Spleen (tissue), 11 donors: ENCODE data around the gene ADAMTS17. TPM values are rescaled to one million over a fixed set of nuclear protein-coding genes. Genes with fewer than 3 reads are reported as not detected.

Experiments
- DNase-seq: peaks from one replicate; pipeline ENCODE4 v3.0.0-alpha.2; 2020
- H3K27ac ChIP-seq, 8 donors: fragments of 200-600 bp; sonication (generic) in 7 of 8; 1 replicate in 4 of 8; 2 replicates in 4 of 8; pipeline versions ENCODE4 v1.5.0 to v1.8.0; 2016 to 2021; ENCODE audit warnings: inconsistent platforms in 4 of 8, mild to moderate bottlenecking in 4 of 8, moderate library complexity in 1 of 8
- H3K27me3 ChIP-seq, 7 donors: fragments of 200-600 bp; sonication (generic) in 6 of 7; replicated peaks in 1 of 7; 1 replicate in 4 of 7; 2 replicates in 3 of 7; pipeline versions ENCODE4 v1.5.0 to v1.8.0; 2016 to 2021; ENCODE audit warnings: inconsistent platforms in 3 of 7, mild to moderate bottlenecking in 1 of 7
- H3K36me3 ChIP-seq, 6 donors: fragments of 200-600 bp; sonication (generic) in 5 of 6; 1 replicate in 4 of 6; 2 replicates in 2 of 6; pipeline versions ENCODE4 v1.5.0 to v1.8.0; 2016 to 2021; ENCODE audit warnings: inconsistent platforms in 2 of 6
- H3K4me1 ChIP-seq, 6 donors: fragments of 200-600 bp; sonication (generic) in 5 of 6; 1 replicate in 3 of 6; 2 replicates in 3 of 6; pipeline versions ENCODE4 v1.5.0 to v1.8.0; 2016 to 2021; ENCODE audit warnings: inconsistent platforms in 3 of 6
- H3K4me3 ChIP-seq, 8 donors: fragments of 200-600 bp; sonication (generic) in 7 of 8; 1 replicate in 4 of 8; 2 replicates in 4 of 8; pipeline versions ENCODE4 v1.5.0 to v1.8.0; 2016 to 2021; ENCODE audit warnings: inconsistent platforms in 4 of 8, mild to moderate bottlenecking in 4 of 8, moderate library complexity in 2 of 8
- H3K9me3 ChIP-seq, 8 donors: fragments of 200-600 bp; sonication (generic) in 7 of 8; 1 replicate in 4 of 8; 2 replicates in 4 of 8; pipeline versions ENCODE4 v1.5.0 to v1.8.0; 2016 to 2021; ENCODE audit warnings: inconsistent platforms in 4 of 8
- CTCF ChIP-seq, 11 experiments: fragments of 200-600 bp in 7 of 11; fragments of 450-650 bp in 4 of 11; sonication (generic) in 4 of 11; IDR thresholded peaks in 8 of 11; conservative IDR thresholded peaks in 3 of 11; 1 replicate in 7 of 11; 2 replicates in 4 of 11; pipeline versions ENCODE4 v1.4.0 to v1.8.0; 2016 to 2021; ENCODE audit warnings: antibody characterized with exemption in 11 of 11, inconsistent platforms in 4 of 11, mild to moderate bottlenecking in 1 of 11
- POLR2A ChIP-seq, 3 donors: fragments of 450-650 bp; IDR thresholded peaks; one replicate each; pipeline ENCODE4 v1.5.1; 2017; ENCODE audit warnings: antibody characterized with exemption in 3 of 3, mild to moderate bottlenecking in 1 of 3
- POLR2AphosphoS5 ChIP-seq, 3 donors: sonication (generic); formaldehyde crosslinking; IDR thresholded peaks; one replicate each; pipeline ENCODE4 v1.5.1; 2017; ENCODE audit warnings: antibody characterized with exemption in 3 of 3
- WGBS, 5 donors: extraction: QIAGEN DNeasy Blood & Tissue Kit in 3 of 5; methylation state at CpG; one replicate each; pipeline versions ENCODE4 v1.1.5 to v1.1.7; 2013 to 2018; 5-methylcytosine and 5-hydroxymethylcytosine counted together
- intact Hi-C: fragments of 100-400 bp; cut with DNase I; formaldehyde crosslinking; loops from one replicate; pipeline ENCODE4 v1.15.0; 2023; ENCODE audit warnings: low total_unique reads
- polyA plus RNA-seq, 3 donors: library from polyadenylated mRNA; stranded (reverse); fragments of 200-250 nt; gene quantifications; one replicate each; pipeline ENCODE4 v1.2.1, GENCODE V29; 2013
- total RNA-seq, 7 donors: library from RNA; depleted of rRNA in 3 of 7; stranded (reverse); fragments of >200 nt in 3 of 7; fragmentation: NEBNext Ultra II Directional in 4 of 7; extraction: Animal tissue kit (Norgen Biotek cat#: 25700) in 4 of 7; gene quantifications; one replicate each; pipeline versions ENCODE4 v1.1.0 to v1.2.1, GENCODE V29; 2016 to 2021
- donor health status: healthy with polysubstance abuse.
- donor health status: DM: no; HTN: no; CAD: no; lungs with moderate emphysema.
- donor health status: DM: no; HTN: no; CAD: no.
- donor health status: Bipolar disorder and iron deficiency.
- donor health status: healthy.
- donor health status: DM: no; HTN: no; CAD: no.
- donor health status: DM: yes; HTN: yes; CAD: no.

Gene ADAMTS17
- total and polyA plus RNA-seq, 10 donors: 0.21 to 13.2 (median 5.8) TPM

GRCh38 chr15:100125401-100126191 lies 216.2 kb downstream of the ADAMTS17 start:
- no peak for DNase-seq
- Histone ChIP-seq H3K27ac (peak overlapping the region in 4 of 8 donors; percentile 13 to 63 (median 42)), H3K27me3 (no peaks in the 10 kb centered on the region), H3K4me3 (no peak overlapping the region), H3K9me3 (peaks cover 7 to 32% (median 30%) of the 10 kb centered on the region in 8 donors), H3K4me1 (no peaks in the 10 kb centered on the region), H3K36me3 (peaks cover 0 to 4% (median 0%) of the 10 kb centered on the region in 6 donors)
- intact Hi-C loops: no loop called here
- peak in 2 of 3 donors; percentile 45 to 62 for TF ChIP-seq POLR2AphosphoS5 (IDR thresholded peaks at IDR 0.05)
- TF ChIP-seq CTCF (IDR thresholded peaks at IDR 0.05 in 8 of 11, conservative IDR thresholded peaks at IDR 0.05 in 3 of 11): no peak
- TF ChIP-seq POLR2A (IDR thresholded peaks at IDR 0.05): no peak
- 67 to 81% (median 76%) methylated on average over 19 of the region's 19 CpGs for WGBS, 5 donors

- H3K27ac ChIP-seq: peak overlapping the region in 2 of 8 donors; percentile 15 to 46
- peaks cover 7 to 39% (median 36%) of the 10 kb centered on the region in 8 donors for H3K9me3 ChIP-seq
- DNase-seq: no peak
- H3K36me3 ChIP-seq: peaks cover 0 to 4% (median 0%) of the 10 kb centered on the region in 6 donors
- intact Hi-C loops: no loop called here
- no peak overlapping the region for H3K4me3 ChIP-seq
- no peaks in the 10 kb centered on the region for H3K4me1 ChIP-seq
- WGBS, 5 donors: 88 to 95% (median 89%) methylated on average over 5 of the region's 5 CpGs
- no peak for TF ChIP-seq POLR2AphosphoS5 (IDR thresholded peaks at IDR 0.05)
- TF ChIP-seq CTCF (IDR thresholded peaks at IDR 0.05 in 8 of 11, conservative IDR thresholded peaks at IDR 0.05 in 3 of 11): no peak
- TF ChIP-seq POLR2A (IDR thresholded peaks at IDR 0.05): no peak
- H3K27me3 ChIP-seq: no peaks in the 10 kb centered on the region
Observed at GRCh38 chr15:100124936-100125335, 216.8 kb downstream of the ADAMTS17 start.

- Histone ChIP-seq H3K9me3 (peaks cover 7 to 44% (median 40%) of the 10 kb centered on the region in 8 donors), H3K27ac (no peak overlapping the region), H3K36me3 (peaks cover 0 to 4% (median 0%) of the 10 kb centered on the region in 6 donors), H3K4me3 (no peak overlapping the region), H3K27me3 (no peaks in the 10 kb centered on the region), H3K4me1 (no peaks in the 10 kb centered on the region)
- WGBS, 5 donors: 86 to 94% (median 91%) methylated on average over 14 of the region's 14 CpGs
- TF ChIP-seq POLR2AphosphoS5 (IDR thresholded peaks at IDR 0.05) (no peak), CTCF (IDR thresholded peaks at IDR 0.05 in 8 of 11, conservative IDR thresholded peaks at IDR 0.05 in 3 of 11) (no peak), POLR2A (IDR thresholded peaks at IDR 0.05) (no peak)
- DNase-seq: peak; percentile 63
- intact Hi-C loops: no loop called here
Observed at GRCh38 chr15:100124361-100124760, 217.4 kb downstream of the ADAMTS17 start.

GRCh38 chr15:100123611-100124010 lies 218.2 kb downstream of the ADAMTS17 start:
- peaks cover 0 to 4% (median 0%) of the 10 kb centered on the region in 6 donors for H3K36me3 ChIP-seq
- H3K27me3 ChIP-seq: no peaks in the 10 kb centered on the region
- H3K9me3 ChIP-seq: peaks cover 7 to 50% (median 40%) of the 10 kb centered on the region in 8 donors
- no peaks in the 10 kb centered on the region for H3K4me1 ChIP-seq
- TF ChIP-seq POLR2AphosphoS5 (IDR thresholded peaks at IDR 0.05) (no peak), POLR2A (IDR thresholded peaks at IDR 0.05) (no peak), CTCF (IDR thresholded peaks at IDR 0.05 in 8 of 11, conservative IDR thresholded peaks at IDR 0.05 in 3 of 11) (no peak)
- 80 to 91% (median 87%) methylated on average over 9 of the region's 9 CpGs for whole genome bisulfite sequencing, 5 donors
- intact Hi-C loops: no loop called here
- DNase-seq: peak; percentile 34
- H3K27ac ChIP-seq: no peak overlapping the region
- no peak overlapping the region for H3K4me3 ChIP-seq
